GM21619 (cell line): ENCODE measurements around the gene VAV3.
"Not testable (repeated sequence)": the region's sequence is repeated elsewhere in the genome, so short reads cannot be mapped to it uniquely, and the experiment has no call there.

ENCODE experiments used
- ATAC-seq: cut with Tn5 transposase; IDR thresholded peaks from one replicate; pipeline ENCODE4 v1.9.1; 2021; ENCODE audit not compliant: unreplicated experiment

Gene VAV3

GRCh38 chr1:107661158-107661557 lies 303.8 kb downstream of the VAV3 start:
- no peak for ATAC-seq

- ATAC-seq, result no peak
Measured at GRCh38 chr1:107659961-107660360, 305.0 kb downstream of the VAV3 start.

- no peak for ATAC-seq
Measured at GRCh38 chr1:107657356-107657755, 307.6 kb downstream of the VAV3 start.

GRCh38 chr1:107653765-107654164 lies 311.2 kb downstream of the VAV3 start:
- no peak for ATAC-seq

GRCh38 chr1:107653005-107653404 lies 312.0 kb downstream of the VAV3 start:
- ATAC-seq, result no peak

GRCh38 chr1:107650825-107651224 lies 314.2 kb downstream of the VAV3 start:
- not testable (repeated sequence) for ATAC-seq

DNA sequence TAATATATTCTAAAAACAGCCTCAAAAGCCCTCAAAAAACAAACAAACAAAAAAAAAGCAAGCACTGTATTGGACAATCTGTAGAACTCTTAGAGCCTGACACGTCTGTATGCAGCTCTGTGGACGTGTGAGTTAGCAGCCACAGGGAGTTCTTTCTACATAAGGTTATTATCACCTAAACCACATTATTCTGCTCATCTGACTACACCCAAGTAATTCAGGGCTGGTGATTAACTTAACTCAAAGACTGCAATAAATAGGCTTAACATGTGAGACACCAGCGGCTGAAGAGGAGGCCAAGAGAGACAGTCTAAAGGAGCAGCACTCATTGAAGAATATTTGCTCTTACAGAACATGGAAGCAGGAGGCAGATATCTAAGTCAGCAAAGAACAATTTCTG lies 316.0 kb downstream of the VAV3 start:
- ATAC-seq, result no peak

- ATAC-seq, result no peak
Measured at GRCh38 chr1:107648071-107648470, 316.9 kb downstream of the VAV3 start.

DNA sequence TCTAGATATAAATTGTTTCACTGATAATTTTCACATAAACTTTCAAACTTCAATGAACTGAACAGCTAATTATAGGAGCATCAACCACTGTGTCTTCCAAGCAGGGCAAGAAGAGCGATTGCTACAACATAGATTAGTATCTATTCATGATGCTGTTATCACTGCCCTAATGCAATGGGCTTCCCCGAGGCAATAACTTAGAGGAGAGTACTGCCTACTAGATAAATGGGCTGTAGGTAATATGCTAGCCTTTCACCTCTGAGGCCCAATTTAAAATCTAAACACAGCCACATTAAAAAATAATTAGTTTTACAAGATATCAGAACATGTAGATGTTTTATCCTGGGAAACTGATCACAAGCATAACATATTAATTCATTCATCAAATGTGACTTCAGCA lies 318.0 kb downstream of the VAV3 start:
- no peak for ATAC-seq

DNA sequence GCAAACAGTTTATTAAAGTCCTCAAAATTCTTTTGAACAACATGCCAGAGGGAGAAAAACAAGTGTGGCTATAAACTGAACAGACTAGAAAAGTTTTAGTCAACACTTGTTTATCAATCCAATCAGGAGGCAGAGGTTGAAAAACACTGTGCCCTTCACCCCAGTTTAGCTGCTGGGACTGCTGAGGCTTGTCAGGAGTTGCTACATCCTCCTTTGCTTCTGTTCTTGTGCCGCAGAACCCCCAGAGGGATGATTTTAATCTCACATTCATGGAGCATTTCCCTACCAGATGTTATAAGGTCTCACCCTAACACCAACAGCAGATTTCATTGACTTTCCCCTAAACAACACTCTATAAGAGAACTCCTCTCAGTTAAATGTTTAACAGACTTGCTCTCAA lies 321.2 kb downstream of the VAV3 start:
- no peak for ATAC-seq

DNA sequence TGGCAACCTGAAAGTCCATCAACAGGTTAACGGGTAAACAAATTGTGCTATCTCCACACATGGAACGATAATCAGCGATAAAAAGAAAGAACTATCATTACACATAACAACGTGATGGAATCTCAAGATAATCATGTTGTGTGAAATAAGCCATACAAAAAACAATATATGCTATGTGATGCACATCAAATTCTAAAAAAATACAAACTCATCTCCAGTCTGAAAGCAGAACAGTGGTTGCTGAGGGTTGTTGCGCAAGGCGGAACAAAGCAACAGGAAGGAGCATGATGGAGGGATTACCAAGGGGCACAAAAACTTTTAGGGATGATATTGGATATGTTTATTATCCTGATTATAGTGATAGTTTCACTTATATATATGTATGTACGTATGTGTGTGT lies 324.8 kb downstream of the VAV3 start:
- no peak for ATAC-seq

DNA sequence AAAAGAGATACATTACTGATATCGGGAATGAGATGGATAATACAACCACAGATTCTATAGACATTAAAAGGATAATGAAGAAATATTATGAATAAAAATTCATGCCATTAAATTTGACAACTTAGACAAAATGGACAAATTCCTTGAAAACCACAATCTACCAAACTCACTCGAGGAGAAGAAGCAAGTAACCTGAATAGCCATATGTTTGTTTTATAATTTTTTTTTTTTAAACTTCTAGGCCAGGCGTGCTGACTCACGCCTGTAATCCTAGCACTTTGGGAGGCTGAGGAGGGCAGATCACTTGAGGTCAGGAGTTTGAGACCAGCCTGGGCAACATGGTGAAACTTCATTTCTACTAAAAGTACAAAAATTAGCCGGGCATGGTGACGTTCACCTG lies 327.9 kb downstream of the VAV3 start:
- ATAC-seq, result no peak

GRCh38 chr1:107633596-107633995 lies 331.4 kb downstream of the VAV3 start:
- ATAC-seq, result no peak

GRCh38 chr1:107626073-107626796 lies 338.7 kb downstream of the VAV3 start:
- ATAC-seq, result no peak

GRCh38 chr1:107625405-107626029 lies 339.5 kb downstream of the VAV3 start:
- ATAC-seq, result no peak

- ATAC-seq, result no peak
Measured at GRCh38 chr1:107623431-107623830, 341.5 kb downstream of the VAV3 start.

- no peak for ATAC-seq
Measured at GRCh38 chr1:107622966-107623365, 342.0 kb downstream of the VAV3 start.

DNA sequence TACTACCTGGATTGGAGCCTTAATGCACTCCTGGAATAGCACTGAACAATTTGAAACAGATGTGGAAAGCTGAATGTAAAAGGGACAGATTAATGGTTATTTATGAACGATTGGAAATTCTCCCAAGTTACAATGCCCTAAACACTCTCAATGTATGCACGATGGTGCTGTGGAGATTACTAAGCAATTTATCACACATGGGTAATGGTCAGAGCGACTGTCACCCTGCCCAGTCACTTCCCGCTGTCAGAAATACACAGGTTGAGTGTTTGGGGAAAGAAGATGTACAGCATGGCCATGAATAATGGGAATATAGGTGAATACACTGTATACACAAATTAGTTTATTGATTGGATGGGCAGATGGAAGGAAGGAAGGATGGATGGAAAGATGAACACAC lies 342.4 kb downstream of the VAV3 start:
- ATAC-seq, result no peak

DNA sequence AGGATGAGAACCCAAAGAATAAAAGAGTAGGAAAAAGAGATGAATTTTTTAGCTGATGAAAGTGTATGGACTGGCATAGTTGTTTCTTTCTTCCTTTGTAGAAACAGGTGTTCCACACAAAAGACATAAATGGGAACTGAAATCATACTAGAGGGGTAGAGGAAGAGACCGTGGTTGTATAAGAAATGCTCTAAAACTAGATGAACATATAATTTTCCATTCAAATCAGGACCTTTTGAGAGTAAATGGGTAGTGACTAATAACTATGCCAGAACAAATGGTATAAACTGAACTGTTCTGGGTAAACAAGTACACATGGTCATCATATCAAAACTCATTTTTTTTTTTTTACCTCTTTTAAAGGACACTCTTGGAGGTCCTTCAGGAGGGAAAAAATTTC lies 344.2 kb downstream of the VAV3 start:
- no peak for ATAC-seq

GRCh38 chr1:107618539-107618938 lies 346.4 kb downstream of the VAV3 start:
- ATAC-seq, result no peak

- no peak for ATAC-seq
Measured at GRCh38 chr1:107617921-107618320, 347.1 kb downstream of the VAV3 start.

- no peak for ATAC-seq
Measured at GRCh38 chr1:107617456-107617855, 347.5 kb downstream of the VAV3 start.

- ATAC-seq, result no peak
Measured at GRCh38 chr1:107609808-107610207, 355.2 kb downstream of the VAV3 start.
